DOHH2 (cell line): Measurements from ENCODE around the gene CBL.

Source experiments
- H3F3A ChIP-seq: fragments of 200-600 bp; sonication (generic), shearing (Covaris generic); 2 replicates; pipeline ENCODE4 v1.6.0; 2016; ENCODE audit warnings: antibody characterized with exemption, mild to moderate bottlenecking; ENCODE audit not compliant: control insufficient read depth, insufficient read depth
- H3K27ac ChIP-seq: fragments of 200-600 bp; sonication (generic); 2 replicates; pipeline ENCODE4 v1.5.1; 2014; ENCODE audit warnings: low read depth, mild to moderate bottlenecking, low read length, moderate library complexity
- H3K27me3 ChIP-seq: fragments of 200-600 bp; sonication (generic); 2 replicates; pipeline ENCODE4 v1.6.1; 2014; ENCODE audit warnings: mild to moderate bottlenecking, low read length, mixed read lengths; ENCODE audit not compliant: control insufficient read depth
- H3K36me3 ChIP-seq: fragments of 200-600 bp; sonication (generic); 2 replicates; pipeline ENCODE4 v1.6.1; 2014; ENCODE audit warnings: mild to moderate bottlenecking, low read length, moderate library complexity, mixed read lengths; ENCODE audit not compliant: control insufficient read depth
- H3K4me1 ChIP-seq: fragments of 200-600 bp; sonication (generic); 2 replicates; pipeline ENCODE4 v1.6.1; 2014; ENCODE audit warnings: mild to moderate bottlenecking, low read length, mixed read lengths; ENCODE audit not compliant: control insufficient read depth
- H3K4me2 ChIP-seq: fragments of 200-600 bp; sonication (generic); 2 replicates; pipeline ENCODE4 v1.6.0; 2014; ENCODE audit warnings: mild to moderate bottlenecking, low read length, moderate library complexity
- H3K4me3 ChIP-seq: fragments of 200-600 bp; sonication (generic); 2 replicates; pipeline ENCODE4 v1.5.1; 2014; ENCODE audit warnings: mild to moderate bottlenecking, low read length, mixed read lengths
- H3K79me2 ChIP-seq: fragments of 200-600 bp; sonication (generic); 2 replicates; pipeline ENCODE4 v1.6.1; 2014; ENCODE audit warnings: mild to moderate bottlenecking, low read length, mixed read lengths; ENCODE audit not compliant: control insufficient read depth
- H3K9me2 ChIP-seq: fragments of 200-600 bp; sonication (generic); replicated peaks from 2 replicates; pipeline ENCODE4 v1.6.1; 2014; ENCODE audit warnings: mild to moderate bottlenecking, low read length, mixed read lengths; ENCODE audit not compliant: control insufficient read depth
- H3K9me3 ChIP-seq: fragments of 200-600 bp; sonication (generic); 2 replicates; pipeline ENCODE4 v1.6.1; 2014; ENCODE audit warnings: antibody characterized with exemption, low read length, mixed read lengths; ENCODE audit not compliant: control insufficient read depth, insufficient read depth
- H4K20me1 ChIP-seq: fragments of 200-600 bp; sonication (generic); 2 replicates; pipeline ENCODE4 v1.6.0; 2014; ENCODE audit warnings: low read depth, mild to moderate bottlenecking, antibody characterized with exemption, low read length, moderate library complexity; ENCODE audit not compliant: control insufficient read depth, insufficient read depth
- EZH2phosphoT487 ChIP-seq: fragments of 200-600 bp; sonication (generic); IDR thresholded peaks from 2 replicates; pipeline ENCODE4 v1.6.1; 2017; ENCODE audit warnings: borderline replicate concordance, mild to moderate bottlenecking, antibody characterized with exemption, low read length, moderate library complexity, mixed read lengths
- TF ChIP-seq, protein P1 (sequence below): fragments of 200-600 bp; sonication (generic); IDR thresholded peaks from one replicate; pipeline ENCODE4 v1.5.1; 2014; ENCODE audit warnings: antibody characterized with exemption, mild to moderate bottlenecking, low read depth, low read length; ENCODE audit not compliant: poor library complexity, severe bottlenecking

The CBL gene

DNA sequence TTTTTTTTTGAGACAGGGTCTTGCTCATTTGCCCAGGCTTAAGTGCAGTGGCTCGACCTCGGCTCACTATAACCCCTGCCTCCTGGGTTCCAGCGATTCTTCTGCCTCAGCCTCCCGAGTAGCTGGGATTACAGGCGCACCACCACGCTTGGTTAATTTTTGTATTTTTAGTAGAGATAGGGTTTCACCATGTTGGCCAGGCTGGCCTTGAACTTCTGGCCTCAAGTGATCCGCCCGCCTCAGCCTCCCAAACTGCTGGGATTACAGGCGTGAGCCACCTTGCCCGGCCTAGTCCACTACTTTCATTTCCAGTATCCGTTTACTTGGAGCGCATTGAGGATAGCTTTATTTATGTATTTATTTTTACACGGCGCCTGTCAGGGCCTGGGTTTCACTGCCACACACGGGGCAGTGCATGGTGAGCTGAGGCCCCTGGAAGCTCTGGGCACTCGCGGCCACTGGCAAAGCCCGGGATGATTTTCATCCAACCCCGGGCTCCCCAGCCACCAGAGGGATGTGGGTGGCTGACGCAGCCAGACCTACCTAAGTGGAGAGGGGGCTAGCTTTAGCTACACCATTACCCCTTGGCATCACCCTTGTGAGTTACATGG is 116.9 kb downstream of the CBL start:
- Histone ChIP-seq H3F3A (peaks cover 6% of the 10 kb centered on the region), H3K36me3 (no peaks in the 10 kb centered on the region), H3K27ac (no peak overlapping the region), H3K9me3 (no peaks in the 10 kb centered on the region), H3K4me3 (no peak overlapping the region), H3K9me2 (no peaks in the 10 kb centered on the region), H3K79me2 (no peaks in the 10 kb centered on the region), H4K20me1 (no peaks in the 10 kb centered on the region), H3K27me3 (peaks cover 1% of the 10 kb centered on the region), H3K4me2 (peak overlapping the region; percentile 66), H3K4me1 (peaks cover 61% of the 10 kb centered on the region)
- TF ChIP-seq EZH2phosphoT487 = no peak
- TF ChIP-seq, protein P1, sequence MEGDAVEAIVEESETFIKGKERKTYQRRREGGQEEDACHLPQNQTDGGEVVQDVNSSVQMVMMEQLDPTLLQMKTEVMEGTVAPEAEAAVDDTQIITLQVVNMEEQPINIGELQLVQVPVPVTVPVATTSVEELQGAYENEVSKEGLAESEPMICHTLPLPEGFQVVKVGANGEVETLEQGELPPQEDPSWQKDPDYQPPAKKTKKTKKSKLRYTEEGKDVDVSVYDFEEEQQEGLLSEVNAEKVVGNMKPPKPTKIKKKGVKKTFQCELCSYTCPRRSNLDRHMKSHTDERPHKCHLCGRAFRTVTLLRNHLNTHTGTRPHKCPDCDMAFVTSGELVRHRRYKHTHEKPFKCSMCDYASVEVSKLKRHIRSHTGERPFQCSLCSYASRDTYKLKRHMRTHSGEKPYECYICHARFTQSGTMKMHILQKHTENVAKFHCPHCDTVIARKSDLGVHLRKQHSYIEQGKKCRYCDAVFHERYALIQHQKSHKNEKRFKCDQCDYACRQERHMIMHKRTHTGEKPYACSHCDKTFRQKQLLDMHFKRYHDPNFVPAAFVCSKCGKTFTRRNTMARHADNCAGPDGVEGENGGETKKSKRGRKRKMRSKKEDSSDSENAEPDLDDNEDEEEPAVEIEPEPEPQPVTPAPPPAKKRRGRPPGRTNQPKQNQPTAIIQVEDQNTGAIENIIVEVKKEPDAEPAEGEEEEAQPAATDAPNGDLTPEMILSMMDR = no peak

DNA sequence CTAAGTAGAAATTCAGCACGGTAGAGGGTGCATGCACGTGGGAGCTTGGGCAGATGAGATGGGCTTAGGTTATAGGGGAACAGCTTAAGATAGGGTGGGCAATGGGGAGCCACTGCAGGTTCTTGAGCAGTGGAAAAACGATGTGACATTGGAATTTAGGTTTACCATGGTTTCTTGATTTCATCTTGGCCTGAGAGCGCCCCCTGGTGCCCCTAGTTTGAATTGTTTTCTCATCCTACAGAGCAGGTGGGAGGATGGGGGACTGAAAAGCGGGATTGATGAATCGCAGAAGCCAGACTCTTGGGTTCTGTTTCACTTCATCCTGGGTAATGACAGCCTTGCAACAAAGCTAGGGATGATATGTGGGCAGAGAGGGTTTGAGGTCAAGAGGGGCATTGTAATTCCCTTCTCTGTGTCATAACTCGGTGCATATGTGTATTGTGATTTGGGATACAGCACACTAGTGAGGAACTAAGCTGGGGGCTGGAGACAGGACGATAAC is 117.4 kb downstream of the CBL start:
- Histone ChIP-seq H3F3A (peaks cover 6% of the 10 kb centered on the region), H3K27ac (no peak overlapping the region), H3K9me2 (no peaks in the 10 kb centered on the region), H3K79me2 (no peaks in the 10 kb centered on the region), H3K4me2 (peak overlapping the region; percentile 41), H3K27me3 (no peaks in the 10 kb centered on the region; the same call in 1 of the 2 replicates), H4K20me1 (no peaks in the 10 kb centered on the region), H3K9me3 (no peaks in the 10 kb centered on the region), H3K36me3 (no peaks in the 10 kb centered on the region), H3K4me1 (peaks cover 55% of the 10 kb centered on the region), H3K4me3 (0 out of 2 replicates have a peak overlapping the region, but pooled peaks have one; percentile 4)
- no peak for TF ChIP-seq EZH2phosphoT487
- TF ChIP-seq, protein P1 = peak; percentile 96

DNA sequence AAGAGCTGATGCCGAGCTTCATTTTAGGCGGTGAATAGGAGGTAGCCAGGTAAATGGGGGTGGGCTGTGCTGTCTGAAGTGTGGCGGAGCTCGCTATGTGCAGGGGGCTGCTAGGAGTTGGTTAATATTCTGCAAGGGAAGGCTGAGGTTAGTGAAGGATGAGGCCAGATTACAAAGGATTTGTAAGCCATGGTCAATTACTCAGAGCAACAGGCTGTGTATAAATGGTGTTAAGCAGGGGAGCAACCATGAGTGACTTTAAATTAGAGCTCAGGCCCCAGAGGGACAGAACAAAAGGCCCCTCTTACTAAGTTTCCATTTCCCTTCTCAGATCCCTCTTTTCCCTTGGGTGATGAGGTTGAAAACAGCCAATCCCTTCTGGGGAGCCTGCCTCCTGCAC is 118.0 kb downstream of the CBL start:
- Histone ChIP-seq H3K36me3 (no peaks in the 10 kb centered on the region), H3K27ac (no peak overlapping the region), H3F3A (peaks cover 6% of the 10 kb centered on the region), H4K20me1 (no peaks in the 10 kb centered on the region), H3K9me2 (no peaks in the 10 kb centered on the region), H3K79me2 (no peaks in the 10 kb centered on the region), H3K27me3 (no peaks in the 10 kb centered on the region), H3K4me3 (no peak overlapping the region), H3K4me2 (peak overlapping the region; percentile 41; the same call in 1 of the 2 replicates), H3K4me1 (peaks cover 49% of the 10 kb centered on the region), H3K9me3 (no peaks in the 10 kb centered on the region)
- no peak for TF ChIP-seq EZH2phosphoT487
- TF ChIP-seq, protein P1 = no peak
